GM12878 (cell line): ENCODE measurements around the gene DCAF15. TPM values are rescaled to one million over a fixed set of nuclear protein-coding genes. Genes with fewer than 3 reads are reported as not detected.

ENCODE experiments used
- BCL3 ChIP-seq: IDR thresholded peaks from 2 replicates; pipeline ENCODE4 v1.6.1; 2011; ENCODE audit warnings: borderline replicate concordance, low read depth, mild to moderate bottlenecking, moderate library complexity, low read length; ENCODE audit not compliant: insufficient read depth, poor library complexity, severe bottlenecking
- BHLHE40 ChIP-seq, 2 experiments: fragments of 450-650 bp in 1 of 2; IDR thresholded peaks; 2 replicates each; pipeline ENCODE4 v1.6.1; 2011 to 2017; ENCODE audit warnings: low read depth in 2 of 2, borderline replicate concordance in 1 of 2, improper control_type of control experiment in 1 of 2, low read length in 1 of 2, mild to moderate bottlenecking in 1 of 2
- CHD1 ChIP-seq: IDR thresholded peaks from 2 replicates; pipeline ENCODE4 v1.6.1; 2012; ENCODE audit warnings: low read depth, low read length, improper control_type of control experiment
- EGR1 ChIP-seq, 2 experiments: IDR thresholded peaks; 1 replicate in 1 of 2; 2 replicates in 1 of 2; pipeline ENCODE4 v1.6.1; 2011 to 2012; ENCODE audit warnings: low read depth in 2 of 2, low read length in 2 of 2, borderline replicate concordance in 1 of 2, mild to moderate bottlenecking in 1 of 2, moderate library complexity in 1 of 2
- EP300 ChIP-seq, 2 experiments: fragments of 150-350 bp in 1 of 2; IDR thresholded peaks; 2 replicates each; pipeline ENCODE4 v1.6.1; 2011 to 2012; ENCODE audit warnings: low read depth in 2 of 2, low read length in 2 of 2, borderline replicate concordance in 1 of 2, improper control_type of control experiment in 1 of 2, inconsistent platforms in 1 of 2; ENCODE audit not compliant: control insufficient read depth in 1 of 2
- FOS ChIP-seq: IDR thresholded peaks from 3 replicates; pipeline ENCODE4 v1.6.1; 2011; ENCODE audit warnings: borderline replicate concordance; ENCODE audit not compliant: insufficient read length; ENCODE audit errors: extremely low read depth
- IKZF2 ChIP-seq, 2 experiments: fragments of 450-650 bp; IDR thresholded peaks; 2 replicates each; pipeline ENCODE4 v1.6.1; 2017; ENCODE audit warnings: mild to moderate bottlenecking in 2 of 2, moderate library complexity in 2 of 2
- MAX ChIP-seq: IDR thresholded peaks from 2 replicates; pipeline ENCODE4 v1.6.1; 2012; ENCODE audit warnings: low read depth, low read length, improper control_type of control experiment
- MEF2A ChIP-seq: IDR thresholded peaks from 2 replicates; pipeline ENCODE4 v1.6.1; 2011; ENCODE audit warnings: low read depth, mild to moderate bottlenecking, low read length, moderate library complexity; ENCODE audit not compliant: insufficient read depth
- MXI1 ChIP-seq: fragments of 150-350 bp; IDR thresholded peaks from 2 replicates; pipeline ENCODE4 v1.6.1; 2011; ENCODE audit warnings: low read depth, mild to moderate bottlenecking, inconsistent platforms, low read length, improper control_type of control experiment
- NFYB ChIP-seq: IDR thresholded peaks from 2 replicates; pipeline ENCODE4 v1.6.1; 2011; ENCODE audit warnings: low read depth, mild to moderate bottlenecking, low read length, improper control_type of control experiment, moderate library complexity; ENCODE audit not compliant: insufficient read depth
- NR2C1 ChIP-seq: fragments of 450-650 bp; IDR thresholded peaks from 2 replicates; pipeline ENCODE4 v1.6.1; 2017; ENCODE audit warnings: antibody characterized with exemption, mild to moderate bottlenecking, moderate library complexity
- POLR2AphosphoS2 ChIP-seq: IDR thresholded peaks from 2 replicates; pipeline ENCODE4 v1.6.1; 2011; ENCODE audit warnings: low read depth, mild to moderate bottlenecking, low read length, improper control_type of control experiment, moderate library complexity
- RAD21 ChIP-seq: IDR thresholded peaks from 2 replicates; pipeline ENCODE4 v1.6.1; 2011; ENCODE audit warnings: mild to moderate bottlenecking, low read depth, low read length, moderate library complexity; ENCODE audit not compliant: insufficient read depth
- RBBP5 ChIP-seq: fragments of 200-600 bp; sonication (generic); conservative IDR thresholded peaks from 2 replicates; pipeline ENCODE4 v1.6.1; 2016
- RELB ChIP-seq: fragments of 450-650 bp; IDR thresholded peaks from 2 replicates; pipeline ENCODE4 v1.6.1; 2017; ENCODE audit warnings: low read depth, mild to moderate bottlenecking, moderate library complexity
- RUNX3 ChIP-seq: IDR thresholded peaks from 2 replicates; pipeline ENCODE4 v1.6.1; 2012; ENCODE audit warnings: low read length, inconsistent platforms
- TARDBP ChIP-seq: IDR thresholded peaks from 2 replicates; pipeline ENCODE4 v1.6.1; 2016; ENCODE audit warnings: borderline replicate concordance
- TCF12 ChIP-seq: IDR thresholded peaks from 2 replicates; pipeline ENCODE4 v1.6.1; 2011; ENCODE audit warnings: low read depth, mild to moderate bottlenecking, low read length
- YY1 ChIP-seq: IDR thresholded peaks from 2 replicates; pipeline ENCODE4 v1.6.1; 2011; ENCODE audit warnings: low read depth, mild to moderate bottlenecking, low read length
- ZNF687 ChIP-seq: fragments of 450-650 bp; IDR thresholded peaks from 2 replicates; pipeline ENCODE4 v1.6.1; 2017; ENCODE audit warnings: mild to moderate bottlenecking, moderate library complexity
- polyA plus RNA-seq, 11 experiments: library from polyadenylated mRNA; depleted of rRNA in 4 of 11; unstranded in 6 of 11; stranded (reverse) in 5 of 11; fragments of >200 nt; fragmentation: Nextera tagmentation in 4 of 11; fragmentation: Illumina TruSeq in 1 of 11; extraction: Ambion mirVana in 4 of 11; extraction: Trizol in 1 of 11; gene quantifications; 1 replicate in 1 of 11; 2 replicates in 10 of 11; pipeline versions ENCODE4 v1.2.1 to v1.2.3, GENCODE V29; 2011 to 2016; ENCODE audit warnings: inconsistent platforms in 2 of 11, missing spikeins in 2 of 11, low read depth in 1 of 11
- total RNA-seq, 4 experiments: library from RNA; depleted of rRNA in 3 of 4; stranded (reverse); fragments of >200 nt in 3 of 4; fragmentation: Illumina TruSeq in 1 of 4; extraction: Trizol in 1 of 4; gene quantifications; 2 replicates each; pipeline versions ENCODE4 v1.2.1 to v1.2.3, GENCODE V29; 2013 to 2021

DCAF15 gene
- total and polyA plus RNA-seq, 10 of the 15 experiments (the other 5 are each of a cell fraction or from before 2014, with no cell fraction given), result 0.16 to 63.4 (median 26.6) TPM

- TF ChIP-seq BCL3 (peak; percentile 7), IKZF2 (IDR thresholded peaks at IDR 0.05) (peak; percentile 80 to 86), RBBP5 (no peak), CHD1 (peak; percentile 91; the same call in 1 of the 2 replicates), TARDBP (0 out of 2 replicates have a peak, but pooled peaks have one; percentile 10), POLR2AphosphoS2 (0 out of 2 replicates have a peak, but pooled peaks have one; percentile 23), FOS (no peak), RUNX3 (peak; percentile 3; the same call in 1 of the 2 replicates), EP300 (IDR thresholded peaks at IDR 0.05; ENCODE audit: borderline replicate concordance in 1 of 2, control insufficient read depth in 1 of 2, low read depth in 2 of 2, low read length in 2 of 2) (0 out of 4 replicates have a peak, but pooled peaks of 1 of the 2 experiments have one; percentile 47), EGR1 (IDR thresholded peaks at IDR 0.05; ENCODE audit: borderline replicate concordance in 1 of 2, low read depth in 2 of 2, low read length in 2 of 2) (peak in 1 of 2 experiments; percentile 86; a peak in 2 of 3 replicates), MAX (0 out of 2 replicates have a peak, but pooled peaks have one; percentile 4), MEF2A (no peak), NR2C1 (no peak), NFYB (peak; percentile 66; the same call in 1 of the 2 replicates), RAD21 (no peak), ZNF687 (0 out of 2 replicates have a peak, but pooled peaks have one; percentile 50), YY1 (no peak; the same call in 1 of the 2 replicates), MXI1 (no peak), TCF12 (no peak), RELB (peak; percentile 68), BHLHE40 (IDR thresholded peaks at IDR 0.05; ENCODE audit: borderline replicate concordance in 1 of 2, low read depth in 2 of 2, low read length in 1 of 2) (0 out of 4 replicates have a peak, but pooled peaks of 1 of the 2 experiments have one; percentile 23)
Measured at GRCh38 chr19:14005349-14006084, 53.2 kb downstream of the DCAF15 start (continued).
